ENCODE data around the gene GKN2.
A peak's percentile ranks its signal among the peaks of the same experiment; 100 is the strongest.

GKN2 gene

GRCh38 chr2:68935471-68935870, 17.2 kb downstream of the GKN2 start:
- FAIRE-seq (no peak), DNase-seq (ENCODE audit: insufficient read length) (no peak)
- no peak for TF ChIP-seq TAF1 (IDR thresholded peaks at IDR 0.05; ENCODE audit: borderline replicate concordance, low read depth, low read length)
- TF ChIP-seq POLR2AphosphoS5 (IDR thresholded peaks at IDR 0.05; ENCODE audit: low read depth, low read length) = no peak
- no peak for TF ChIP-seq POLR2A (IDR thresholded peaks at IDR 0.05; ENCODE audit: low read depth, low read length)

GRCh38 chr2:68934021-68934420, 18.7 kb downstream of the GKN2 start:
- no peak for FAIRE-seq
- DNase-seq (ENCODE audit: insufficient read length) = no peak
- no peak for TF ChIP-seq POLR2AphosphoS5 (IDR thresholded peaks at IDR 0.05; ENCODE audit: low read depth, low read length)
- TF ChIP-seq POLR2A (IDR thresholded peaks at IDR 0.05; ENCODE audit: low read depth, low read length) = no peak
- no peak for TF ChIP-seq TAF1 (IDR thresholded peaks at IDR 0.05; ENCODE audit: borderline replicate concordance, low read depth, low read length)

- no peak for DNase-seq (ENCODE audit: insufficient read length)
- FAIRE-seq = no peak
- TF ChIP-seq POLR2AphosphoS5 (IDR thresholded peaks at IDR 0.05; ENCODE audit: low read depth, low read length) = no peak
- TF ChIP-seq TAF1 (IDR thresholded peaks at IDR 0.05; ENCODE audit: borderline replicate concordance, low read depth, low read length) = no peak
Observed at GRCh38 chr2:68932402-68932801, 20.3 kb downstream of the GKN2 start.

DNA sequence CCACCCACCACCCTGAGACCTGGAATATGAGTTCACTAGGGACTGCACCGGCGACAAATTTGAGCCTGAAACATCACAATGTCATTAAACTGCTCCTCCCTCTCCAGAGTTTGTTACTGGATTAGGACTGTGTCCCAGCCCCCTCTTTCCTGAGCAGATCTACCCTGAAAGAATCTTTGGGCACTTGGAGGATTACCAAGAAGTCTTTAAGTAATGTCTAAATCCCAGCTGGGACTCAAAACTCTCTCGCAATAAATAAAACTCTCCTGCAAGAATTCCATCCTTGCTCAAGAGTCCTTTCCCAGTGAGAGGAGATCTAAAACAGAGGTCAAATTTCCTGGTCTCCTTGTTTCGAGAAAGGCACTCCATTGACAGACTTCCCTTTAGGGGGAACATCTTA, 20.9 kb downstream of the GKN2 start:
- TF ChIP-seq TAF1 (IDR thresholded peaks at IDR 0.05; ENCODE audit: borderline replicate concordance, low read depth, low read length) (no peak), POLR2A (IDR thresholded peaks at IDR 0.05; ENCODE audit: low read depth, low read length) (no peak), POLR2AphosphoS5 (IDR thresholded peaks at IDR 0.05; ENCODE audit: low read depth, low read length) (no peak)
- no peak for FAIRE-seq
- DNase-seq (ENCODE audit: insufficient read length) = no peak

GRCh38 chr2:68931149-68931711, 21.5 kb downstream of the GKN2 start:
- DNase-seq (ENCODE audit: insufficient read length) (no peak), FAIRE-seq (no peak)
- TF ChIP-seq POLR2AphosphoS5 (IDR thresholded peaks at IDR 0.05; ENCODE audit: low read depth, low read length) = no peak
- TF ChIP-seq TAF1 (IDR thresholded peaks at IDR 0.05; ENCODE audit: borderline replicate concordance, low read depth, low read length) = no peak
- no peak for TF ChIP-seq POLR2A (IDR thresholded peaks at IDR 0.05; ENCODE audit: low read depth, low read length)

DNA sequence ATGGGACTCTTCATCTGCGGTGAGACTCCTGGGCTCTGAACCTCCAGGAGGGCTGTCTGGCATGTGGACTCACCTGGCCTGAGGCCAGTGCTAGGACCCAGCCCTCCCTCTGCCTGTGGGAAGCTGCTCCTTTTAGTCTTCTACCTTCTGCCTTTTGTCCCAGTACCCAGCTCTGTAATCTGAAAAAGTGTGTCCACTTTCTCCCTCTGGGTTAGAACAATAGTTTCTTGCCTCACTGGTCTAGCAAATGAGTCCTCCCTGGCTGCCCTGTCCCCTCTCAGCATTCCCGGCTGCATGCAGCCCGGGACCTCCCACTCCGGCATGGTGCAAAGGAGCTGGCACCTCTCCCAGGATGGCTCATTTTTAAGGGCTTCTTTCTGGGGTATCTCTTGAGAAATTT, 25.9 kb downstream of the GKN2 start:
- TF ChIP-seq POLR2AphosphoS5 (IDR thresholded peaks at IDR 0.05; ENCODE audit: low read depth, low read length) (no peak), TAF1 (IDR thresholded peaks at IDR 0.05; ENCODE audit: borderline replicate concordance, low read depth, low read length) (no peak), POLR2A (IDR thresholded peaks at IDR 0.05; ENCODE audit: low read depth, low read length) (no peak)
- no peak for FAIRE-seq
- DNase-seq (ENCODE audit: insufficient read length) = no peak

DNA sequence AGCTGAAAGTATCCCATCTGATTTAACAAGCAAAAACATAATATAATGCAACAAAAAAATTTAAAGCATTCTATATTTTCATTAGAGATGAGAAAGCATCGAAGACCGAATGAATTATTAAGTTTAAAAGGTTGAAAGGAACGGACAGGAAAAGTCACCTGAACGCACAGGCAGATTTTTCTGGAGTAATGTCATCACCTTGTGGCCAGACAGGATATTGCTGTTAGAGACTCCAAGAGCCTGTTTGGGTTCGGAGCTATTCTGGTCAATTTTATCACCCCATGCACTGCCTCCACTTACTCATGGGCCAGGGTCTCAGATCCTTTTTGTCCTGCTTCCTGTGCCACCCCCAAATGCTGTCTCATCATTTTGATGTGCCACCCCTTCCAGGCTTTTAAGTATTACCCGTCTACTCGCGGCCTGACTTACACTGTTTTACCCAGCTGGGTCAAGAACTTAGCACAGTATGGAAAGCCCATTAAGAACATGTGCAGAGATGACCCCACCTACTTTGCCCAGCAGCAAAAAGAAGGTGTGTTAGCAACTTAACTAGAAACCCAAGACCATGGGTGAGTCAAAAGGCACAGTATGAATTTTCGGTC, 27.3 kb downstream of the GKN2 start:
- TF ChIP-seq POLR2A (IDR thresholded peaks at IDR 0.05; ENCODE audit: low read depth, low read length) (no peak), POLR2AphosphoS5 (IDR thresholded peaks at IDR 0.05; ENCODE audit: low read depth, low read length) (no peak), TAF1 (IDR thresholded peaks at IDR 0.05; ENCODE audit: borderline replicate concordance, low read depth, low read length) (no peak)
- peak; percentile 86 for FAIRE-seq
- no peak for DNase-seq (ENCODE audit: insufficient read length)

GRCh38 chr2:68921646-68922045, 31.0 kb downstream of the GKN2 start:
- FAIRE-seq (no peak), DNase-seq (ENCODE audit: insufficient read length) (no peak)
- TF ChIP-seq POLR2AphosphoS5 (IDR thresholded peaks at IDR 0.05; ENCODE audit: low read depth, low read length) (no peak), POLR2A (IDR thresholded peaks at IDR 0.05; ENCODE audit: low read depth, low read length) (no peak), TAF1 (IDR thresholded peaks at IDR 0.05; ENCODE audit: borderline replicate concordance, low read depth, low read length) (no peak)

DNA sequence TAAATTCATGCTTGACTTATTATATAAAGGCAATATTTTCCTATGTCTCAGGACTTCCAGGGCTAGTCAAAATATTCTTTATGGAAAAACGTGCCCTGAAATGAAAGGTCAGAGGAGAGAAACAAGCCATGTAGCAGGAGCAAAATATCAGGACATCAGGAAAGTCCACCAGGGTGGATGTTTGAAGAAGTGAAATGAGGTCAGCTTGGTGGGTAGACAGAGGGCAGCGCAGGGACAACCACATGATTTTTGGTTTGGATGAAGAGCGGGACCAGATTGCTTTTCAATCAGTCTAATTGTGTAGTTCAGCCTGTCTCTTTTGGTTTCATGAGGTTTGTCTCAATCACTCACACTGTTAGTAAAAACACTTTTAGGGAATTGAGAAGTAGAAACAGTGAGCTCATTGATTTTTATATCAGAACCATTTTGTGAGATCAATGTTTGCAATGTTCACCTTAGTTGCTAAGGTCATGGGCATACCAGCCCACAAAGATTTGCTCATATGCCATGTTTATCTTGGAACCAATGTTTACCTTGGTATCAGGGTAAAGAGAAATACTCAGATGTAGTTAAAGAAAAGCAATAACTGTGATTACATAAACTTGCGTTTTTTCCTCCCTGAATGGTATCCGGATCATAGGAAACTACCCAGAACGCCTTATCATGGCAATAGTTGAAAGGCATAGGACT, 32.1 kb downstream of the GKN2 start:
- FAIRE-seq (no peak), DNase-seq (ENCODE audit: insufficient read length) (no peak)
- no peak for TF ChIP-seq POLR2AphosphoS5 (IDR thresholded peaks at IDR 0.05; ENCODE audit: low read depth, low read length)
- TF ChIP-seq TAF1 (IDR thresholded peaks at IDR 0.05; ENCODE audit: borderline replicate concordance, low read depth, low read length) = no peak
- TF ChIP-seq POLR2A (IDR thresholded peaks at IDR 0.05; ENCODE audit: low read depth, low read length) = no peak

- DNase-seq (ENCODE audit: insufficient read length) = no peak
- no peak for TF ChIP-seq POLR2AphosphoS5 (IDR thresholded peaks at IDR 0.05; ENCODE audit: low read depth, low read length)
- no peak for TF ChIP-seq TAF1 (IDR thresholded peaks at IDR 0.05; ENCODE audit: borderline replicate concordance, low read depth, low read length)
- TF ChIP-seq POLR2A (IDR thresholded peaks at IDR 0.05; ENCODE audit: low read depth, low read length) = no peak
- no peak for FAIRE-seq
Observed at GRCh38 chr2:68918497-68918896, 34.2 kb downstream of the GKN2 start.

GRCh38 chr2:68917034-68917718, 35.5 kb downstream of the GKN2 start:
- no peak for DNase-seq (ENCODE audit: insufficient read length)
- no peak for FAIRE-seq
- no peak for TF ChIP-seq POLR2A (IDR thresholded peaks at IDR 0.05; ENCODE audit: low read depth, low read length)
- no peak for TF ChIP-seq POLR2AphosphoS5 (IDR thresholded peaks at IDR 0.05; ENCODE audit: low read depth, low read length)
- TF ChIP-seq TAF1 (IDR thresholded peaks at IDR 0.05; ENCODE audit: borderline replicate concordance, low read depth, low read length) = no peak
